Activated CD4-positive, alpha-beta T cell treated with anti-CD3 and anti-CD28 coated beads, Interleukin-10, Interleukin-2, amounts not matched to agents 100 ng/mL and 50 ng/mL, durations not matched to agents 16 hours and 8 hours (primary cell): ENCODE measurements around the gene AHSG.

Source experiments
- DNase-seq: peaks from one replicate; pipeline ENCODE4 v3.0.0-alpha.2; 2020

Gene AHSG

DNA sequence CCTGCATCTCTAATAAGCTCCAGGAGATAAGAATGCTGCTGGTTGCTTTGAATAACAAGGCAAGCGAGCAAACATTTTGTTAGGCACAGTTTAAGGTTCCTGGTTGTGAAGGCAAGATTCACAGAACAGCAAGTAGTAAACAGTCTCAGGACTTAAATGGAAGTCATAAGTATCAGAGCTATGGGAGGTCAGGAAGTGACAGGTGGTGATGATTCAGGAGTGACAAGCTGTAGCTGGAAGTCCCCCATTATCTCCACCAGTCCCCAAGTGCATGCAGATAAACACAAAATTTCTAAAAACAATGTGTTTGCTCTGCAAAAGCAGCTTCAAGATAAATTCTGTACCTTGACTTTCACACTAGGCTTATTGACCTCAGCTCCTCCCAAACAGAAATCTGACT is 30.6 kb downstream of the AHSG start:
- peak; percentile 37 for DNase-seq

DNA sequence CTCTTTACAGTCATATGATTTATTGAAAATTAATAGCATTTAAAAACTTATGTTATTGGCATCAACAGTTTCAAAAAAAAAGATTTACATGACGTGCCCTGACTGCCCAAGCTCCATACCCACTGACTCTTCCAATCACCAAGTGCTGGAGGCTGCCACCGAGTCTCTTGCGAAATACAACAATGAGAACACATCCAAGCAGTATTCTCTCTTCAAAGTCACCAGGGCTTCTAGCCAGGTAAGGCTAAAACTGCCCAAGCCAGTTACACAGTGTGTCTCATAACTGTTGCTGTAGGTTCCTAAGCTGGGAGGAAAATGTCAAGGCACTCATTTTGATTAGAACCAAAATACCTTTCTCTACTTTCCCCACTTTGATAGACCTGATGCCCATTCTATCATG is 31.8 kb downstream of the AHSG start:
- DNase-seq = no peak

GRCh38 chr3:186646106-186646505 is 33.2 kb downstream of the AHSG start:
- DNase-seq = no peak

GRCh38 chr3:186646841-186647240 is 34.0 kb downstream of the AHSG start:
- no peak for DNase-seq

GRCh38 chr3:186648851-186649250 is 36.0 kb downstream of the AHSG start:
- DNase-seq = no peak

GRCh38 chr3:186651678-186652215 is 38.9 kb downstream of the AHSG start:
- no peak for DNase-seq

DNA sequence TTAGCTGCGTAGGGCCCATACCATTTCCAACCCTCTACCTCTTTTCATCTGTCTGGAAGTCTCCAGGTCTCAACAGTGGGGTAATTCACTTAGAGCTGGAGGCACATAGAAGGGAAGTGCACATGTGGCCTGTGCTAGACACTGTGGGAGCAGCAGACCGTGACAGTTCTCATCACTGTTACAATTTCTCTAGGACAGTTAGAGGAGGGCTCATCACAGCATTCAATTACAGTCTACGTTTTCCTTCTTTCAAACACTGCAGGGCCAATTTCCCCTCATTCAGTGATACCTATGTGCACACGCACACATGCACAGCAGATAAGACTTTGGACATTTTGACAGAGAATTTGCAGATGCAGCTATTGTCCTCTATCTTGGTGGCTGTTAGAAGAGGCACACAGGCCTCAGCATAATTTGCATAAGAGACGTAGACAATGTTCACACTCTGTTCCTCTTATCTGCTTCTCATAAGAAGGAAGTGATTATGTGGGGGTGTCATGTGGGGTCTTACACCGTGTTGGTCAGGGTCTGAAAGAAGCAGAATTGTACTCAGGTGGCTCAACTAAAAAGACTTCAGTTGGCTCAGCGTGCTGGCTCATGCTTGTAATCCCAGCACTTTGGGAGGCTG is 40.3 kb downstream of the AHSG start:
- DNase-seq = no peak

DNA sequence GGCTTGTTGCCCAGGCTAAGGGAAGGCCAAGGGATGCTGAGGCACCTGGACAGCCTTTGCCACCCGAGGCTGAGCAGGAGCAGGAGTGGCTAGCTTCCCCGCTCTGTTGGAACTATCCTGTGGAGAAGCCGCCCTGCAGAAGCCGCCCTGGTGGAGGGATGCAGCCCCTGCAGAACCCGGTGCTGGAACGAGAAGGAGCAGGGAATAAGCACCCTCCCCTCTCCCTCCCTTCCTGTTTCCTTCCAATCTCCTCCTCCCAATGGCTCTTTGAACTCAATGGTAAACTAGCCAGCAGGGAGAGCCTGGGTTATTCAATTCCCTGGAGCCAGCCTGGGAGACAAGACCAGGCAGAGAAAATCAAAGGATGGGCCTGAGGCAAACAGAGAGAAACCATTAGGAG is 41.1 kb downstream of the AHSG start:
- DNase-seq = no peak

- DNase-seq = no peak
Observed at GRCh38 chr3:186663361-186664118, 50.7 kb downstream of the AHSG start.

DNA sequence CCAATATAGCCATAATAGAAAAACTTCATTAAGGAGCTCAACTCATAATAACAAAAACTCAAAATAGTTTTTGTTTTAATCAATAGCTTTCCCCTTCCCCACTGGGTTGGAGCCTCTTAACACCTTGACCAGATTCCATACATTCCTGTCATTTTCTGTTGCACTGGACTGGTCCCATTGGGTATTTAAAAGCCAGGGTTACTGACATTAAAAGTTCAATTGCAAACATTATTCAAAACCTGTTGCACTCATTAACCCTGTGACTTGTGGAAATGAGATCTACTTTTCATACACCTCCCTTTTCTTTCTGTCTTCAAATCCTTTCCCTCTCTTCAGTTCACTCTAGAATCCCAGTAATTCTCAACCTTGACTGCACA is 51.2 kb downstream of the AHSG start:
- DNase-seq = no peak

DNA sequence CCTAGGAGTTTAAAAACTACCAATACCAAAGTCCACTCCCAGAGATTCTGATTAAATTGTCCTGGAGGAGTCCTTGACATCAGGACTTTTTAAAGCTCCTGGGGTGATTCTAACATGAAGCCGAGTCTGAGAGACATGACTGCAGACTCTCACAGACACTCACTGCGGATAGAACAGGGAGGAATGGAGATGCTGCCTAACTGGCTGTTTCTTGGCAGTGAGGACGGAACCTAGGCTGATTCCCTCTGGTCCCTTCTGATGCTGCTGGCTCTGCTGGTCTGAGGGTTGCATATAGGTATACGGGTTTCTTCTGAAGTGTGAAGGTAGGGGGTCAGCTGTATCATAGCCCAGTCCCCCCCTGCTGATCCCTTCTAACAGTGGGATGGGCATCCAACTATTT is 51.6 kb downstream of the AHSG start:
- DNase-seq = no peak

DNA sequence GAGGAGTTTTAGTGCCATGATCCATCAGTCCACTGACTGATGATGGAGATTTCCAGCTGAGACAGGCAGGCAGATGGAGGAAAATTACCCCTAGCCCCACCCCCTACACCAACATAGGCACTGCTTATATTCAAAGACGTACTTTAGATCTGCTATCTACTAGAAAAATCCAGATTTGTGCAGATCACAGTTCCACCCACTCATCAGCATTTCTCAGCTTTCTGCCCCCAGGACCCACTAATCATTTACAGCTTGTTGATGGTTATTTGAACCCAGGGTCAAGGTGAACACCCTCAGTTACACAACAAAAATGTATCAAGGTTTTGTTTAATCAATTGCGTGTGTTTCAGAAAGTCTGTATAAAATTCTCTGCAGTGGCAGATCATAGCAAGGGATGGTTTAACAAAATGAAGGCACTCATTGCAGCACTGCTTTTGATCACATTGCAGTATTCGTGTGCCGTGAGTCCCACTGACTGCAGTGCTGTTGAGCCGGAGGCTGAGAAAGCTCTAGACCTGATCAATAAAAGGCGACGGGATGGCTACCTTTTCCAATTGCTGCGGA is 52.8 kb downstream of the AHSG start, which contains the start of gene HRG:
TSS of gene HRG (plus strand) at position 390 of the 564 bp plus-strand sequence. CDS start at position 408, 18 bp downstream.
- no peak for DNase-seq

- DNase-seq = no peak
Observed at GRCh38 chr3:186668426-186668825, 55.6 kb downstream of the AHSG start.

DNA sequence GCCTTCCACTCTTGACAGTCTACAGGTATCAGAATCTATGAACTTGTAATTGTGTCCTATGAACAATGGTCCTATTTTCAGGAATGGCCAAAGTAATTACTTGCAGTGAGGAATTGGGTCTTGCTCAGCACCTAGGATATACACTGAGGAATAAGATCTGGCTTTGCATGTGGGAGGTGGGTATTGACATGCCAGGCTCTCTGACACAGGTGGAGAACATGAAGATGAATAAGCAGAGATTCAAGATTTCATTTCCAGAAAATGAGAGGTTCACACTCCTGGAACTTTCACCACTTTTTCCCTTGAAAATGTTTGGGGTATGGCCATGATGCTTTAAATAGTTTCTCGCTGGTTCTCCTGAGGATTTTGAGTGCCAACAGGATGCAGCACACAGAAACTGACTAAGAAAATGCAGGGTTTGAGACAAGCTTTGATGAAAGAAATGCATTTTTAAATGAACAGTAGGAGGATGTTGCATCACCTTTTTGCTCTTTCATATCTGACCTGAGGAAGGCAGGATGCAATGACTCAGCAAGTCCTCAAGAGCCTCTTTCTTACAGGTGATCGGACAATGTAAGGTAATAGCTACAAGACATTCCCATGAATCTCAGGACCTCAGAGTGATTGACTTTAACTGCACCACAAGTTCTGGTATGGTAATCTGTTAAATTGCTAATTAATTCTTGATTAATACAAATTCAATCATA is 56.7 kb downstream of the AHSG start:
- peak; percentile 67 for DNase-seq

GRCh38 chr3:186670155-186670554 is 57.3 kb downstream of the AHSG start:
- no peak for DNase-seq
